GM10266 (cell line): Measurements from ENCODE around the gene CRYBA4.

Source experiments
- DNase-seq: peaks from one replicate; pipeline ENCODE4 v3.0.0; 2012; ENCODE audit errors: extremely low spot score
- CTCF ChIP-seq: IDR thresholded peaks from 2 replicates; pipeline ENCODE4 v1.5.1; 2012; ENCODE audit warnings: mild to moderate bottlenecking, low read depth; ENCODE audit not compliant: control insufficient read depth, insufficient read depth; ENCODE audit errors: missing control alignments

Gene CRYBA4

GRCh38 chr22:26651815-26652214, 30.1 kb downstream of the CRYBA4 start:
- TF ChIP-seq CTCF, result no peak
- no peak for DNase-seq

- DNase-seq, result peak; percentile 84
- TF ChIP-seq CTCF, result no peak
Measured at GRCh38 chr22:26656891-26657851, 35.4 kb downstream of the CRYBA4 start, which contains the start of gene MIAT. MIAT (plus strand) TSS chr22:26657588.

- TF ChIP-seq CTCF, result no peak
- no peak for DNase-seq
Measured at GRCh38 chr22:26658161-26658560, 36.4 kb downstream of the CRYBA4 start.

- peak; percentile 79 for DNase-seq
- TF ChIP-seq CTCF, result no peak
Measured at GRCh38 chr22:26658671-26659478, 37.1 kb downstream of the CRYBA4 start.

GRCh38 chr22:26660356-26660755, 38.6 kb downstream of the CRYBA4 start:
- TF ChIP-seq CTCF, result no peak
- DNase-seq, result no peak

- DNase-seq, result no peak
- no peak for TF ChIP-seq CTCF
Measured at GRCh38 chr22:26660961-26661578, 39.3 kb downstream of the CRYBA4 start.
